Measurements from ENCODE around the gene MGARP. TPM values are rescaled to one million over a fixed set of nuclear protein-coding genes. Genes with fewer than 3 reads are reported as not detected.

MGARP gene
- total RNA-seq, 1 donor: 7.6 TPM

DNA sequence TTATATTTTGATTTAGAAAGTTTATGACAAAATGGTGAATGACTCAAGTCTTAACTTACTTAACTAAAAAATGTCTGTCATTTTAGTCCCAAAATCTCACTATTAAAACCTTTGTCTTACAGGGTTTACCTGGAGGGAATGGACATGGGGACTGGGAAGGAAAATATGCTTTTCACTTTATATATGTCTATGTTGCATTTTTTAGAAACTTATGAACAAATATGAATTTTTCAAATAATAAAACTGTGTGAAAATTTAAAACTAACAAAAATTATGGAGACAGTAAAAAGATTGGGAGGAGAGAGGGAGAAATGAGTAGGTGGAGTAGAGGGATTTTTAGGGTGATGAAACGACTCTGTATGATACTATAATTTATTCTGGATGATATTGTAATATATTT lies 6.2 kb downstream of the MGARP start:
- Histone ChIP-seq H3K79me2 (ENCODE audit: insufficient read depth, low read length) (no peaks in the 10 kb centered on the region), H3K36me3 (ENCODE audit: insufficient read depth, low read length) (no peaks in the 10 kb centered on the region), H3K4me2 (ENCODE audit: insufficient read depth, low read length) (no peak overlapping the region), H3K27me3 (ENCODE audit: insufficient read depth, low read length) (peaks cover 3% of the 10 kb centered on the region), H2AFZ (ENCODE audit: low read length) (no peak overlapping the region), H3K27ac (ENCODE audit: low read depth, low read length) (no peak overlapping the region), H3K4me1 (ENCODE audit: insufficient read depth, low read length) (no peaks in the 10 kb centered on the region), H4K20me1 (ENCODE audit: insufficient read depth, low read length) (no peaks in the 10 kb centered on the region), H3K9me3 (ENCODE audit: low read depth, low read length) (no peaks in the 10 kb centered on the region), H3K4me3 (ENCODE audit: insufficient read depth, low read length) (no peak overlapping the region)
- no peak for DNase-seq (ENCODE audit: insufficient read length, low spot score, missing footprints)
- TF ChIP-seq, protein P1, sequence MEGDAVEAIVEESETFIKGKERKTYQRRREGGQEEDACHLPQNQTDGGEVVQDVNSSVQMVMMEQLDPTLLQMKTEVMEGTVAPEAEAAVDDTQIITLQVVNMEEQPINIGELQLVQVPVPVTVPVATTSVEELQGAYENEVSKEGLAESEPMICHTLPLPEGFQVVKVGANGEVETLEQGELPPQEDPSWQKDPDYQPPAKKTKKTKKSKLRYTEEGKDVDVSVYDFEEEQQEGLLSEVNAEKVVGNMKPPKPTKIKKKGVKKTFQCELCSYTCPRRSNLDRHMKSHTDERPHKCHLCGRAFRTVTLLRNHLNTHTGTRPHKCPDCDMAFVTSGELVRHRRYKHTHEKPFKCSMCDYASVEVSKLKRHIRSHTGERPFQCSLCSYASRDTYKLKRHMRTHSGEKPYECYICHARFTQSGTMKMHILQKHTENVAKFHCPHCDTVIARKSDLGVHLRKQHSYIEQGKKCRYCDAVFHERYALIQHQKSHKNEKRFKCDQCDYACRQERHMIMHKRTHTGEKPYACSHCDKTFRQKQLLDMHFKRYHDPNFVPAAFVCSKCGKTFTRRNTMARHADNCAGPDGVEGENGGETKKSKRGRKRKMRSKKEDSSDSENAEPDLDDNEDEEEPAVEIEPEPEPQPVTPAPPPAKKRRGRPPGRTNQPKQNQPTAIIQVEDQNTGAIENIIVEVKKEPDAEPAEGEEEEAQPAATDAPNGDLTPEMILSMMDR (IDR thresholded peaks at IDR 0.05; ENCODE audit: extremely low read depth, low read depth, low read length): no peak

DNA sequence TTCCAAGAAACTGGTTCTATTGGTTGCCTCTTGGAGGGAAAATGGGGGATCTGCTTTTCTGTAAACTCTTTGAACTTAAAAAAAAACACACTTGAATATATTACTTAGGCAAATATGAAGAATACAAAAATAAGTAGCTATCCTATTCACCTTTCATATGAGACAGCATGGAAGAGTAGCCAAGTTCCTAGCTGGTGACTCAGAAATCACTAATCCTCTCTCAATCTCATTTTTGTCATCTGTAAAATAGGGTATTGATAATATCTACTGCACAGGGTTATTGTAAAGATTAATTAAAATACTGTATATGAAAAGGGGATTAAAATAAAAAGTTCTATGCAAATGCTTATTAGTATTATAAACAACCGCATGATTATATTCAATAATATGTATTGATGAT lies 12.7 kb downstream of the MGARP start:
- no peaks in the 10 kb centered on the region for H3K27me3 ChIP-seq (ENCODE audit: insufficient read depth, low read length)
- no peak overlapping the region for H2AFZ ChIP-seq (ENCODE audit: low read length)
- no peaks in the 10 kb centered on the region for H4K20me1 ChIP-seq (ENCODE audit: insufficient read depth, low read length)
- no peaks in the 10 kb centered on the region for H3K36me3 ChIP-seq (ENCODE audit: insufficient read depth, low read length)
- H3K9me3 ChIP-seq (ENCODE audit: low read depth, low read length): no peaks in the 10 kb centered on the region
- peaks cover 22% of the 10 kb centered on the region for H3K4me1 ChIP-seq (ENCODE audit: insufficient read depth, low read length)
- H3K27ac ChIP-seq (ENCODE audit: low read depth, low read length): no peak overlapping the region
- TF ChIP-seq, protein P1 (IDR thresholded peaks at IDR 0.05; ENCODE audit: extremely low read depth, low read depth, low read length): no peak
- DNase-seq (ENCODE audit: insufficient read length, low spot score, missing footprints): no peak
- no peaks in the 10 kb centered on the region for H3K79me2 ChIP-seq (ENCODE audit: insufficient read depth, low read length)
- H3K4me2 ChIP-seq (ENCODE audit: insufficient read depth, low read length): peak overlapping the region; percentile 85
- H3K4me3 ChIP-seq (ENCODE audit: insufficient read depth, low read length): no peak overlapping the region

DNA sequence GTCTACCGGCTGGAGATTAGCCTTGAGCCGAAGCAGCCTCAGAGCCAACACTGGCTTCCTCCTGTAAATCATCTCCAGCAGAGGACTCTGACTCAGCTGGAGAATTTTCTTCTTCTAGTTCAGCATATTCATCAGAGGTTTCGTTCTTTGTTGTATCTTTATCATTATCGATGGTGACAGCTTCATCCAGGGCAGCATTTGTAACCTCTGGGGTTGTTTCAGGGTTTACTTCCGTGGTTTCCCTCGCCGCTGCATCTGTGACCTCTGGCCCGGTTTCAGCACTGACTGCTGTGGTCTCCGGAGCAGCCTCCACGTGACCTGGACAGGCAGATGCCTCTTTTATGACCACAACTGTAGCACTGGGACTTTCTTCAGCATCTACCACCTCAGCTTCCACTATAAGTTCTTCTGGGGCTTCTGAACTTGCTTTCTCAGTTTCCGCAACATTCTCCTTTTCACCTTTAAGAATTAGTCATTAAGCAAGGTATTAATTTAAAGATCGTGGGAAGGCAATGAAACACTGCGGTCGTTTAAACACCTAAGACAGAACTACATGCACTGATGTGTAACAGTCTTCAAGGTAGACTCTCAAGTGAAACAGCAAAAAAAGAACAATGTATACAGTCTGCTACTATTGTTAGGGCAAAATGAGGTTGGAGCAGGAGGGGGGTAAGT lies 13.3 kb downstream of the MGARP start:
- H3K9me3 ChIP-seq (ENCODE audit: low read depth, low read length): no peaks in the 10 kb centered on the region
- no peaks in the 10 kb centered on the region for H3K79me2 ChIP-seq (ENCODE audit: insufficient read depth, low read length)
- H3K4me2 ChIP-seq (ENCODE audit: insufficient read depth, low read length): peak overlapping the region; percentile 85
- H3K27ac ChIP-seq (ENCODE audit: low read depth, low read length): peak overlapping the region; percentile 61
- peaks cover 22% of the 10 kb centered on the region for H3K4me1 ChIP-seq (ENCODE audit: insufficient read depth, low read length)
- H4K20me1 ChIP-seq (ENCODE audit: insufficient read depth, low read length): no peaks in the 10 kb centered on the region
- H3K36me3 ChIP-seq (ENCODE audit: insufficient read depth, low read length): no peaks in the 10 kb centered on the region
- H3K4me3 ChIP-seq (ENCODE audit: insufficient read depth, low read length): peak overlapping the region; percentile 72
- TF ChIP-seq, protein P1 (IDR thresholded peaks at IDR 0.05; ENCODE audit: extremely low read depth, low read depth, low read length): no peak
- no peaks in the 10 kb centered on the region for H3K27me3 ChIP-seq (ENCODE audit: insufficient read depth, low read length)
- peak; percentile 88 for DNase-seq (ENCODE audit: insufficient read length, low spot score, missing footprints)
- H2AFZ ChIP-seq (ENCODE audit: low read length): peak overlapping the region; percentile 90

- H3K36me3 ChIP-seq (ENCODE audit: insufficient read depth, low read length): no peaks in the 10 kb centered on the region
- no peaks in the 10 kb centered on the region for H3K9me3 ChIP-seq (ENCODE audit: low read depth, low read length)
- H3K27me3 ChIP-seq (ENCODE audit: insufficient read depth, low read length): no peaks in the 10 kb centered on the region
- peak overlapping the region; percentile 85 for H3K4me2 ChIP-seq (ENCODE audit: insufficient read depth, low read length)
- no peak for DNase-seq (ENCODE audit: insufficient read length, low spot score, missing footprints)
- TF ChIP-seq, protein P1 (IDR thresholded peaks at IDR 0.05; ENCODE audit: extremely low read depth, low read depth, low read length): no peak
- peaks cover 22% of the 10 kb centered on the region for H3K4me1 ChIP-seq (ENCODE audit: insufficient read depth, low read length)
- H3K4me3 ChIP-seq (ENCODE audit: insufficient read depth, low read length): peak overlapping the region; percentile 72
- no peaks in the 10 kb centered on the region for H4K20me1 ChIP-seq (ENCODE audit: insufficient read depth, low read length)
- H2AFZ ChIP-seq (ENCODE audit: low read length): peak overlapping the region; percentile 90
- no peaks in the 10 kb centered on the region for H3K79me2 ChIP-seq (ENCODE audit: insufficient read depth, low read length)
- H3K27ac ChIP-seq (ENCODE audit: low read depth, low read length): peak overlapping the region; percentile 61
These were observed 13.8 kb downstream of the MGARP start for GRCh38 chr4:139266208-139266582.
